Nephron (organoid): ENCODE measurements around the gene AK8.
"Not testable (repeated sequence)": the region's sequence is repeated elsewhere in the genome, so short reads cannot be mapped to it uniquely, and the experiment has no call there.

Experiments
- H3K27ac Mint-ChIP-seq, 3 experiments: 2 replicates each; pipeline ENCODE4 v1.8.0; 2020; ENCODE audit warnings: mixed read lengths in 3 of 3, mild to moderate bottlenecking in 2 of 3, moderate library complexity in 1 of 3
- H3K27me3 Mint-ChIP-seq: 2 replicates; pipeline ENCODE4 v1.8.0; 2021; ENCODE audit warnings: low read depth, mild to moderate bottlenecking, moderate library complexity, mixed read lengths
- H3K36me3 Mint-ChIP-seq: 2 replicates; pipeline ENCODE4 v1.8.0; 2020; ENCODE audit warnings: low read depth, mixed read lengths
- H3K4me1 Mint-ChIP-seq: 2 replicates; pipeline ENCODE4 v1.8.0; 2020; ENCODE audit warnings: mixed read lengths
- H3K4me3 Mint-ChIP-seq, 3 experiments: 2 replicates each; pipeline ENCODE4 v1.8.0; 2020; ENCODE audit warnings: mild to moderate bottlenecking in 3 of 3, mixed read lengths in 3 of 3, moderate library complexity in 2 of 3
- H3K9me3 Mint-ChIP-seq: 2 replicates; pipeline ENCODE4 v1.8.0; 2020; ENCODE audit warnings: mixed read lengths
- CTCF ChIP-seq, 3 experiments: fragments of 200-600 bp; sonication (generic); IDR thresholded peaks; one replicate each; pipeline ENCODE4 v1.5.0; 2021; ENCODE audit warnings: antibody characterized with exemption in 3 of 3; ENCODE audit not compliant: unreplicated experiment in 3 of 3

AK8 gene

DNA sequence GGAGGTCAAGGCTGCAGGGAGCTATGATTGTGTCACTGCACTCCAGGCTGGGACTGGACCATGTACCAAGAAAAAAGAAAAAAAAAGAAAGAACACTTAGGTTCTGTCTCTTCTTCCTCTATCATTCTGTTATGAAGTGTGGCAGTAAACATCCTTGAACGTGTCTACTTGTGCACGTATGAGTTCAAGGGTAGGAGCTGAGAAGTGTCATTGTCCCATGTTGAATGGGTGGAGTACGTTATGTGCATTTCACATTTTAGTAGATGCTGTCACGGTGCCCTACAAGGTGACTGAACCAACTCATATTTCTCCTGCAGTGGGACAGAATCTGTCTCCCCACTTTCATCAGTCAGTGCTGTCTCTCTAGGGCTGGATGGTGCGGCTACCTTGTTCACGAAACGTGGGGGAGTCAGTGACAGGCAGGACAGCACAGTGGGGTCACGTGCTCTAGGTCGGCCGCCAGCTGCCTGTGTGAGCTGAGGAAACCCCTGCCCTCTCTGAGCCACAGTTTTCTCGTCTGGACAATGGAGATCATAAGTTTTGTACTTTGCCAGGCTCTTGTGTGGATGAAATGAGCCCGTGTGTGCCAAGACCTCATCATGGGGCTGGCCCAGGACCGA, 160.6 kb downstream of the AK8 start:
- TF ChIP-seq CTCF (IDR thresholded peaks at IDR 0.05; ENCODE audit: unreplicated experiment in 3 of 3) = no peak
- Mint-ChIP-seq H3K4me3 (no peak overlapping the region), H3K27me3 (peaks cover 5% of the 10 kb centered on the region), H3K36me3 (no peaks in the 10 kb centered on the region), H3K9me3 (no peaks in the 10 kb centered on the region), H3K27ac (no peak overlapping the region), H3K4me1 (peaks cover 6% of the 10 kb centered on the region)

GRCh38 chr9:132716007-132716406, 162.1 kb downstream of the AK8 start:
- no peaks in the 10 kb centered on the region for H3K36me3 Mint-ChIP-seq
- H3K27me3 Mint-ChIP-seq = peaks cover 5% of the 10 kb centered on the region
- no peak overlapping the region for H3K27ac Mint-ChIP-seq
- H3K9me3 Mint-ChIP-seq = no peaks in the 10 kb centered on the region
- H3K4me1 Mint-ChIP-seq = peaks cover 6% of the 10 kb centered on the region
- no peak overlapping the region for H3K4me3 Mint-ChIP-seq
- no peak for TF ChIP-seq CTCF (IDR thresholded peaks at IDR 0.05; ENCODE audit: unreplicated experiment in 3 of 3)

- Mint-ChIP-seq H3K36me3 (no peaks in the 10 kb centered on the region), H3K9me3 (no peaks in the 10 kb centered on the region), H3K27ac (no peak overlapping the region), H3K4me3 (no peak overlapping the region), H3K27me3 (peaks cover 11% of the 10 kb centered on the region), H3K4me1 (no peaks in the 10 kb centered on the region)
- TF ChIP-seq CTCF (IDR thresholded peaks at IDR 0.05; ENCODE audit: unreplicated experiment in 3 of 3) = no peak
Measured at GRCh38 chr9:132712753-132713152, 165.3 kb downstream of the AK8 start.

DNA sequence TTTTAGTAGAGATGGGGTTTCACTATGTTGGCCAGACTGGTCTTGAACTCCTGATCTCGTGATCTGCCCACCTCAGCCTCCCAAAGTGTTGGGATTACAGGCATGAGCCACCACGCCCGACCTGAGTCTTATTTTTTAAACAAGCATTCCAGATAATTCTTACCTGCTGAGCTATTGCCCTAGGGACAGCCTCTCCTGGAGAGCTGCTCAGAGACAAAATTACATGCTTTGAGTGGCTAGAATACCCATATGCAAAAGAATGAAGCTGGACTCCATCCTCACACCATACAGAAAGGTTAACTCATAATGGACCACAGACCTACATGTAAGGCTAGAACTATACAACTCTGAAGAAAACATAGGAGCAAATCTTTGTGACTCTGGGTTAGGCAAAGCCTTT, 166.2 kb downstream of the AK8 start:
- Mint-ChIP-seq H3K36me3 (no peaks in the 10 kb centered on the region), H3K27me3 (peaks cover 10% of the 10 kb centered on the region), H3K9me3 (no peaks in the 10 kb centered on the region), H3K4me3 (no peak overlapping the region), H3K4me1 (no peaks in the 10 kb centered on the region), H3K27ac (no peak overlapping the region)
- TF ChIP-seq CTCF (IDR thresholded peaks at IDR 0.05; ENCODE audit: unreplicated experiment in 3 of 3) = no peak

DNA sequence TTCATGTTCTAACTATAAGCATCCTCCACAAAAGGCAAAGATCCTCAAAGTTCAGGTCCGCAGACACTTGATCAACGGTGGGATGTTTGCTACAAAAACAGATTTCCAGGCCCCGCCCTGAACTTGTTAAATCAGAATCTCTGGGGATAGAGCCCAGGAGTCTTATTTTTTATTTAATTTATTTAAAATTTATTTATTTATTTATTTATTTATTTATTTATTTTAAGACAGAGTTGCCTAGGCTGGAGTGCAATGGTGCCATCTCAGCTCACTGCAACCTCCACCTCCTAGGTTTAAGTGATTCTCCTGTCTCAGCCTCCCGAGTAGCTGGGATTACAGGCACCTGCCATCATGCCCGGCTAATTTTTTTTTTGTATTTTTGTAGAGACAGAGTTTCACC, 166.9 kb downstream of the AK8 start:
- H3K4me1 Mint-ChIP-seq, H3K36me3 Mint-ChIP-seq, H3K27ac Mint-ChIP-seq, H3K4me3 Mint-ChIP-seq, H3K9me3 Mint-ChIP-seq: not testable (repeated sequence)
- H3K27me3 Mint-ChIP-seq = peaks cover 10% of the 10 kb centered on the region

- no peak for TF ChIP-seq CTCF (IDR thresholded peaks at IDR 0.05; ENCODE audit: unreplicated experiment in 3 of 3)
- Mint-ChIP-seq H3K4me3 (no peak overlapping the region), H3K27me3 (peaks cover 10% of the 10 kb centered on the region), H3K9me3 (no peaks in the 10 kb centered on the region), H3K27ac (no peak overlapping the region), H3K36me3 (no peaks in the 10 kb centered on the region), H3K4me1 (no peaks in the 10 kb centered on the region)
Measured at GRCh38 chr9:132710333-132710732, 167.8 kb downstream of the AK8 start.
